NT2/D1 (cell line): Measurements from ENCODE around the gene TEAD1.

Experiments used
- YY1 ChIP-seq: IDR thresholded peaks from 2 replicates; pipeline ENCODE4 v1.6.1; 2011; ENCODE audit not compliant: insufficient read length, insufficient read depth
- ZNF274 ChIP-seq: IDR thresholded peaks from 2 replicates; pipeline ENCODE4 v1.6.1; 2011; ENCODE audit warnings: mild to moderate bottlenecking, low read depth, low read length

GRCh38 chr11:12667646-12668045, 6.6 kb upstream of the TEAD1 start:
- no peak for TF ChIP-seq ZNF274
- TF ChIP-seq YY1: no peak
